Coronary artery (tissue), 2 donors: ENCODE measurements around the gene PCDHA7.
"Not testable (repeated sequence)": the region's sequence is repeated elsewhere in the genome, so short reads cannot be mapped to it uniquely, and the experiment has no call there.

Experiments used
- DNase-seq: peaks from one replicate; pipeline ENCODE4 v3.0.0-alpha.2; 2017; ENCODE audit warnings: low spot score
- H3K27ac ChIP-seq, 2 donors: fragments of 200-600 bp; sonication (generic); one replicate each; pipeline ENCODE4 v1.5.1; 2016 to 2019
- H3K4me3 ChIP-seq: fragments of 200-600 bp; sonication (generic); 2 replicates; pipeline ENCODE4 v1.5.1; 2016; ENCODE audit warnings: mild to moderate bottlenecking, moderate library complexity
- TF ChIP-seq, protein P1 (sequence below): fragments of 200-600 bp; sonication (generic); IDR thresholded peaks from one replicate; pipeline ENCODE4 v1.5.1; 2019; ENCODE audit warnings: antibody characterized with exemption

Gene PCDHA7

DNA sequence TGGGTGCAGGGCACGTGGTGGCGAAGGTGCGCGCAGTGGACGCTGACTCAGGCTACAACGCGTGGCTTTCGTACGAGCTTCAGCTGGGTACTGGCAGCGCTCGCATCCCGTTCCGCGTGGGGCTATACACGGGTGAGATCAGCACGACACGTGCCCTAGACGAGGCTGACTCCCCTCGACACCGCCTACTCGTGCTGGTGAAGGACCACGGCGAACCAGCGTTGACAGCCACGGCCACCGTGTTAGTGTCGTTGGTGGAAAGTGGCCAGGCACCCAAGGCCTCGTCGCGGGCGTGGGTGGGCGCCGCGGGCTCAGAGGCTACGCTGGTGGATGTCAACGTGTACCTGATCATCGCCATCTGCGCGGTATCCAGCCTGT lies 37.4 kb upstream of the PCDHA7 start:
- Histone ChIP-seq H3K4me3 (no peak overlapping the region), H3K27ac (no peak overlapping the region)
- no peak for DNase-seq
- TF ChIP-seq, protein P1, sequence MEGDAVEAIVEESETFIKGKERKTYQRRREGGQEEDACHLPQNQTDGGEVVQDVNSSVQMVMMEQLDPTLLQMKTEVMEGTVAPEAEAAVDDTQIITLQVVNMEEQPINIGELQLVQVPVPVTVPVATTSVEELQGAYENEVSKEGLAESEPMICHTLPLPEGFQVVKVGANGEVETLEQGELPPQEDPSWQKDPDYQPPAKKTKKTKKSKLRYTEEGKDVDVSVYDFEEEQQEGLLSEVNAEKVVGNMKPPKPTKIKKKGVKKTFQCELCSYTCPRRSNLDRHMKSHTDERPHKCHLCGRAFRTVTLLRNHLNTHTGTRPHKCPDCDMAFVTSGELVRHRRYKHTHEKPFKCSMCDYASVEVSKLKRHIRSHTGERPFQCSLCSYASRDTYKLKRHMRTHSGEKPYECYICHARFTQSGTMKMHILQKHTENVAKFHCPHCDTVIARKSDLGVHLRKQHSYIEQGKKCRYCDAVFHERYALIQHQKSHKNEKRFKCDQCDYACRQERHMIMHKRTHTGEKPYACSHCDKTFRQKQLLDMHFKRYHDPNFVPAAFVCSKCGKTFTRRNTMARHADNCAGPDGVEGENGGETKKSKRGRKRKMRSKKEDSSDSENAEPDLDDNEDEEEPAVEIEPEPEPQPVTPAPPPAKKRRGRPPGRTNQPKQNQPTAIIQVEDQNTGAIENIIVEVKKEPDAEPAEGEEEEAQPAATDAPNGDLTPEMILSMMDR, result no peak

DNA sequence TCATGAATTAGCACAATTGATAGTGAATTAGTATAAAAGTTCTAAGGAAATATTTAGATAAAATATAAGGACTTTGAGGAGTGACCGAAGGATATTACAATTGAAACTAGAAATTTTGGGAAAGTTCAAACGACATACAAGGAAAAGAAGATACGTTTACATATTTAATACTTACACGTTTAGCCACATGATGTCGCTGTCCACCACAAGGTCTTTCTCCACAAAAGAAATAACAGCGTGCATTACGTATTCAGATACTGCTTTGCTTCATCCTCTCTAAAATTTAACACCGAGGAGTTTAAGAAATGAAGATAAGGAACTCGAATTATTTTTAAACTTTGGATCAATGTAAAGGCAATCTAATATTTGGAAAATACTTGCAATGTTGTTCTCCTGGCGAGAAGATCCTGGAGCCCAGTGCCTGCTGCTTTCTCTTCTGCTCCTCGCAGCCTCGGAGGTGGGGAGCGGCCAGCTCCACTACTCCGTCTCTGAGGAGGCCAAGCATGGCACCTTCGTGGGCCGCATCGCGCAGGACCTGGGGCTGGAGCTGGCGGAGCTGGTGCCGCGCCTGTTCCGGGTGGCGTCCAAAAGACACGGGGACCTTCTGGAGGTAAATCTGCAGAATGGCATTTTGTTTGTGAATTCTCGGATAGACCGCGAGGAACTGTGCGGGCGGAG lies 33.1 kb upstream of the PCDHA7 start, which contains the start of gene PCDHA3:
Gene PCDHA3, plus strand, starts transcription at position 242 of the 678 bp plus-strand sequence.
- peak within 1 kb of the TSS in 1 of 2 donors; percentile 37 for H3K27ac ChIP-seq
- DNase-seq, result no peak

DNA sequence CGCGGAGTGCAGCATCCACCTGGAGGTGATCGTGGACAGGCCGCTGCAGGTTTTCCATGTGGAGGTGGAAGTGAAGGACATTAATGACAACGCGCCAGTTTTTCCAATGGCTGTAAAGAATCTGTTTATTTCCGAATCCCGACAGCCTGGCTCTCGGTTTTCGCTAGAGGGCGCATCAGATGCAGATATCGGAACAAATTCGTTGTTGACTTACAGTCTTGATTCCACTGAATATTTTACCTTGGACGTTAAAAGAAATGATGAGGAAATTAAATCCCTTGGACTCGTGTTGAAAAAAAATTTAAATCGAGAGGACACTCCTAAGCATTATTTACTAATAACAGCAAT lies 32.6 kb upstream of the PCDHA7 start:
- Histone ChIP-seq H3K27ac (peak overlapping the region in 1 of 2 donors; percentile 37), H3K4me3 (peak overlapping the region; percentile 66)
- DNase-seq, result no peak
- TF ChIP-seq, protein P1, result no peak

More for the DNA sequence above, 33.1 kb upstream of the PCDHA7 start, which contains the start of gene PCDHA3:
- TF ChIP-seq, protein P1, result no peak
- H3K4me3 ChIP-seq, result peak within 1 kb of the TSS; percentile 66

DNA sequence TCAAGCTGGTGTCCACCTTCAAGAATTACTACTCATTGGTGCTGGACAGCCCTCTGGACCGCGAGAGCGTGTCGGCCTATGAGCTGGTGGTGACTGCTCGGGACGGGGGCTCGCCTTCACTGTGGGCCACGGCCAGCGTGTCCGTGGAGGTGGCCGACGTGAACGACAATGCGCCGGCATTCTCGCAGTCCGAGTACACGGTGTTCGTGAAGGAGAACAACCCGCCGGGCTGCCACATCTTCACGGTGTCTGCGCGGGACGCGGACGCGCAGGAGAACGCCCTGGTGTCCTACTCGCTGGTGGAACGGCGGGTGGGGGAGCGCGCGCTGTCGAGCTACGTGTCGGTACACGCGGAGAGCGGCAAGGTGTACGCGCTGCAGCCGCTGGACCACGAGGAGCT lies 31.7 kb upstream of the PCDHA7 start:
- H3K4me3 ChIP-seq, result peak overlapping the region; percentile 66
- H3K27ac ChIP-seq, DNase-seq: not testable (repeated sequence)

DNA sequence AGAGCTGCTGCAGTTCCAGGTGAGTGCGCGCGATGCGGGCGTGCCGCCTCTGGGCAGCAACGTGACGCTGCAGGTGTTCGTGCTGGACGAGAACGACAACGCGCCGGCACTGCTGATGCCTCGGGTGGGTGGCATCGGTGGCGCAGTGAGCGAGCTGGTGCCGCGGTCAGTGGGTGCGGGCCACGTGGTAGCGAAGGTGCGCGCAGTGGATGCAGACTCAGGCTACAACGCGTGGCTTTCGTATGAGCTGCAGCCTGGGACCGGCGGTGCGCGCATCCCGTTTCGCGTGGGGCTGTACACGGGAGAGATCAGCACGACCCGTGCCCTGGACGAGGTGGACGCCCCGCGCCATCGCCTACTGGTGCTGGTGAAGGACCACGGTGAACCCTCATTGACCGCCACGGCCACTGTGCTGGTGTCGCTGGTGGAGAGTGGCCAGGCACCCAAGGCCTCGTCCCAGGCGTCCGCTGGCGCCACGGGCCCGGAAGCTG lies 31.2 kb upstream of the PCDHA7 start:
- DNase-seq, result no peak
- TF ChIP-seq, protein P1, result no peak
- Histone ChIP-seq H3K27ac (no peak overlapping the region), H3K4me3 (peak overlapping the region; percentile 66)

DNA sequence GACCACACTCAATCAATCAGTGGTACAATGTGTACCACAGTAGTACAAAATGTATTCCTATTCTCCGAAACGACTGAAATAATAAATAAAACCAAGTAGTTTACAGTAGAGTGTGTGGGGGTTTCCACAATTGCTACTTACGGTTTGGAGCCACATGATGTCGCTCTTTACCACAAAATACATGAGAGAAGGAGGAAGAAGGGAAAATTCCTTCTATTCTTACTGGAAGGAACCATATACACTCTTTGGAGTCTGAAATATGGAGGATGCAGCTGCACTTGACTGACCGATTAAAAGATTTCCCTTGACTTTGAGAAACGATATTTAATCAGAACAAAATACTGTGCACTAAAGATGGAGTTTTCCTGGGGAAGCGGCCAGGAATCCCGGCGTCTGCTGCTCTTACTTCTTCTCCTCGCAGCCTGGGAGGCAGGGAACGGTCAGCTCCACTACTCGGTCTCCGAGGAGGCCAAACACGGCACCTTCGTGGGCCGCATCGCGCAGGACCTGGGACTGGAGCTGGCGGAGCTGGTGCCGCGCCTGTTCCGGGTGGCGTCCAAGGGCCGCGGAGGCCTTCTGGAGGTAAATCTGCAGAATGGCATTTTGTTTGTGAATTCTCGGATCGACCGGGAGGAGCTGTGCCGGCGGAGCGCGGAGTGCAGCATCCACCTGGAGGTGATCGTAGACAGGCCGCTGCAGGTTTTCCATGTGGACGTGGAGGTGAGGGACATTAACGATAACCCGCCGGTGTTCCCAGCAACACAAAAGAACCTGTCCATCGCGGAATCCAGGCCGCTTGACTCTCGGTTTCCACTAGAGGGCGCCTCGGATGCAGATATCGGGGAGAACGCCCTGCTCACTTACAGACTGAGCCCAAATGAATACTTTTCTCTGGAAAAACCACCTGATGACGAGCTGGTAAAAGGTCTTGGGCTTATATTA lies 27.0 kb upstream of the PCDHA7 start, which contains the start of gene PCDHA4:
Gene PCDHA4, plus strand, starts transcription at position 235 of the 942 bp plus-strand sequence.
- no peak for DNase-seq
- TF ChIP-seq, protein P1, result no peak
- H3K27ac ChIP-seq, result peak within 1 kb of the TSS in 1 of 2 donors; percentile 53
- H3K4me3 ChIP-seq, result peak within 1 kb of the TSS; percentile 67

DNA sequence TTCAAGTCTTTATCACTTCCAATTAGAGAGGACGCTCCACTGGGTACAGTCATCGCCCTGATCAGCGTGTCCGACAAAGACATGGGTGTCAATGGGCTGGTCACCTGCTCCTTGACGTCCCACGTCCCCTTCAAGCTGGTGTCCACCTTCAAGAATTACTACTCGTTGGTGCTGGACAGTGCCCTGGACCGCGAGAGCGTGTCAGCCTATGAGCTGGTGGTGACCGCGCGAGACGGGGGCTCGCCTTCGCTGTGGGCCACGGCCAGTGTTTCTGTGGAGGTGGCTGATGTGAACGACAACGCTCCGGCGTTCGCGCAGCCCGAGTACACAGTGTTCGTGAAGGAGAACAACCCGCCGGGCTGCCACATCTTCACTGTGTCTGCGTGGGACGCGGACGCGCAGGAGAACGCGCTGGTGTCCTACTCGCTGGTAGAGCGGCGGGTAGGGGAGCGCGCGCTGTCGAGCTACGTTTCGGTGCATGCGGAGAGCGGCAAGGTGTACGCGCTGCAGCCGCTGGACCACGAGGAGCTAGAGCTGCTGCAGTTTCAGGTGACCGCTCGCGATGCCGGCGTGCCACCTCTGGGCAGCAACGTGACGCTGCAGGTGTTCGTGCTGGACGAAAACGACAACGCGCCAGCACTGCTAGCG lies 25.7 kb upstream of the PCDHA7 start:
- not testable (repeated sequence) for H3K27ac ChIP-seq, DNase-seq, H3K4me3 ChIP-seq
